Activated naive CD8-positive, alpha-beta T cell treated with anti-CD3 and anti-CD28 coated beads, Interleukin-2, amount 50 U/mL, for 16 hours (primary cell): Measurements from ENCODE around the gene EPC1.

Experiments
- DNase-seq: peaks from one replicate; pipeline ENCODE4 v3.0.0-alpha.2; 2020; ENCODE audit warnings: low read depth, low spot score

EPC1 gene

GRCh38 chr10:32332299-32332750 lies 14.6 kb downstream of the EPC1 start:
- DNase-seq: peak; percentile 56

- DNase-seq: no peak
These were observed 15.4 kb downstream of the EPC1 start for GRCh38 chr10:32331606-32332005.

- DNase-seq: no peak
These were observed 16.7 kb downstream of the EPC1 start for GRCh38 chr10:32330214-32330613.

GRCh38 chr10:32329061-32329460 lies 17.9 kb downstream of the EPC1 start:
- DNase-seq: no peak

GRCh38 chr10:32328499-32328898 lies 18.5 kb downstream of the EPC1 start:
- no peak for DNase-seq

- no peak for DNase-seq
These were observed 19.6 kb downstream of the EPC1 start for GRCh38 chr10:32327364-32327691.

- no peak for DNase-seq
These were observed 20.1 kb downstream of the EPC1 start for GRCh38 chr10:32326680-32327363.

GRCh38 chr10:32326119-32326518 lies 20.8 kb downstream of the EPC1 start:
- no peak for DNase-seq

- no peak for DNase-seq
These were observed 23.9 kb downstream of the EPC1 start for GRCh38 chr10:32323051-32323450.

GRCh38 chr10:32321016-32321631 lies 25.8 kb downstream of the EPC1 start:
- no peak for DNase-seq

GRCh38 chr10:32318476-32318896 lies 28.5 kb downstream of the EPC1 start:
- DNase-seq: no peak

- no peak for DNase-seq
These were observed 29.1 kb downstream of the EPC1 start for GRCh38 chr10:32317795-32318357.

GRCh38 chr10:32315424-32315823 lies 31.5 kb downstream of the EPC1 start:
- DNase-seq: no peak

GRCh38 chr10:32314588-32314987 lies 32.4 kb downstream of the EPC1 start:
- DNase-seq: no peak

GRCh38 chr10:32308027-32308603 lies 38.8 kb downstream of the EPC1 start:
- DNase-seq: no peak

GRCh38 chr10:32307609-32308008 lies 39.3 kb downstream of the EPC1 start:
- DNase-seq: no peak

- no peak for DNase-seq
These were observed 47.5 kb downstream of the EPC1 start for GRCh38 chr10:32299354-32299980.

GRCh38 chr10:32298075-32298812 lies 48.7 kb downstream of the EPC1 start:
- no peak for DNase-seq

- DNase-seq: no peak
These were observed 51.9 kb downstream of the EPC1 start for GRCh38 chr10:32295027-32295426.

- DNase-seq: no peak
These were observed 53.4 kb downstream of the EPC1 start for GRCh38 chr10:32293581-32293980.

- no peak for DNase-seq
These were observed 67.2 kb downstream of the EPC1 start for GRCh38 chr10:32279795-32280194.

- no peak for DNase-seq
These were observed 73.6 kb downstream of the EPC1 start for GRCh38 chr10:32273336-32273735.
